Trophoblast cell (in vitro differentiated cells and primary cell): Measurements from ENCODE around the gene UBLCP1.
"Not testable (repeated sequence)": the region's sequence is repeated elsewhere in the genome, so short reads cannot be mapped to it uniquely, and the experiment has no call there.

Experiments
- DNase-seq, 2 donors: peaks; one replicate each; pipeline ENCODE4 v3.0.0-alpha.2; 2016
- H2AFZ ChIP-seq: 2 replicates; pipeline ENCODE4 v1.6.1; 2013; ENCODE audit warnings: low read length, moderate library complexity, mild to moderate bottlenecking; ENCODE audit not compliant: insufficient read depth, poor library complexity
- H2AK5ac ChIP-seq: 2 replicates; pipeline ENCODE4 v1.6.1; 2013; ENCODE audit warnings: mild to moderate bottlenecking, low read length
- H2BK120ac ChIP-seq: 2 replicates; pipeline ENCODE4 v1.6.1; 2013; ENCODE audit warnings: low read length, mild to moderate bottlenecking, moderate library complexity; ENCODE audit not compliant: insufficient read depth, poor library complexity
- H2BK12ac ChIP-seq: 2 replicates; pipeline ENCODE4 v1.6.1; 2013; ENCODE audit warnings: mild to moderate bottlenecking, low read length, moderate library complexity
- H2BK5ac ChIP-seq: 2 replicates; pipeline ENCODE4 v1.6.1; 2013; ENCODE audit warnings: low read length, low read depth, moderate library complexity, mild to moderate bottlenecking; ENCODE audit not compliant: poor library complexity
- H3K14ac ChIP-seq: 2 replicates; pipeline ENCODE4 v1.6.1; 2013; ENCODE audit warnings: mild to moderate bottlenecking, low read length
- H3K18ac ChIP-seq: 2 replicates; pipeline ENCODE4 v1.6.1; 2013; ENCODE audit warnings: mild to moderate bottlenecking, low read length
- H3K23ac ChIP-seq: 2 replicates; pipeline ENCODE4 v1.6.1; 2013; ENCODE audit warnings: low read length
- H3K27ac ChIP-seq: 2 replicates; pipeline ENCODE4 v1.5.1; 2013; ENCODE audit warnings: low read depth, mild to moderate bottlenecking, inconsistent platforms, low read length, moderate library complexity
- H3K27me3 ChIP-seq: 2 replicates; pipeline ENCODE4 v1.6.1; 2013; ENCODE audit warnings: inconsistent platforms, mild to moderate bottlenecking, low read length, moderate library complexity; ENCODE audit not compliant: insufficient read depth
- H3K36me3 ChIP-seq, 2 experiments: 1 replicate in 1 of 2; 2 replicates in 1 of 2; pipeline ENCODE4 v1.6.1; 2013; ENCODE audit warnings: low read length in 2 of 2, mild to moderate bottlenecking in 2 of 2, moderate library complexity in 1 of 2; ENCODE audit not compliant: insufficient read depth in 2 of 2, control insufficient read depth in 1 of 2
- H3K4ac ChIP-seq: 2 replicates; pipeline ENCODE4 v1.6.1; 2013; ENCODE audit warnings: low read depth, mild to moderate bottlenecking, low read length, moderate library complexity
- H3K4me1 ChIP-seq, 2 experiments: 1 replicate in 1 of 2; 2 replicates in 1 of 2; pipeline ENCODE4 v1.6.1; 2013; ENCODE audit warnings: low read length in 2 of 2, mild to moderate bottlenecking in 2 of 2, moderate library complexity in 1 of 2; ENCODE audit not compliant: insufficient read depth in 2 of 2, control insufficient read depth in 1 of 2
- H3K4me2 ChIP-seq: 2 replicates; pipeline ENCODE4 v1.6.1; 2013; ENCODE audit warnings: inconsistent platforms, mild to moderate bottlenecking, low read length, moderate library complexity
- H3K4me3 ChIP-seq: 2 replicates; pipeline ENCODE4 v1.5.1; 2013; ENCODE audit warnings: mild to moderate bottlenecking, low read depth, low read length, inconsistent platforms
- H3K79me1 ChIP-seq: one replicate; pipeline ENCODE4 v1.6.1; 2013; ENCODE audit warnings: low read length
- H3K79me2 ChIP-seq: 2 replicates; pipeline ENCODE4 v1.6.1; 2013; ENCODE audit warnings: low read length, mild to moderate bottlenecking; ENCODE audit not compliant: control insufficient read depth, insufficient read depth, poor library complexity
- H3K9ac ChIP-seq: 2 replicates; pipeline ENCODE4 v1.6.1; 2013; ENCODE audit warnings: mild to moderate bottlenecking, low read length
- H3K9me3 ChIP-seq: 2 replicates; pipeline ENCODE4 v1.6.1; 2013; ENCODE audit warnings: low read depth, mild to moderate bottlenecking, control low read depth, inconsistent platforms, low read length; ENCODE audit not compliant: insufficient read depth
- H4K12ac ChIP-seq: 2 replicates; pipeline ENCODE4 v1.6.1; 2013; ENCODE audit warnings: low read depth, mild to moderate bottlenecking, low read length, moderate library complexity
- H4K8ac ChIP-seq: 2 replicates; pipeline ENCODE4 v1.6.1; 2013; ENCODE audit warnings: low read depth, mild to moderate bottlenecking, low read length, moderate library complexity
- H4K91ac ChIP-seq: one replicate; pipeline ENCODE4 v1.6.1; 2013; ENCODE audit warnings: low read depth, mild to moderate bottlenecking, low read length, moderate library complexity
- WGBS: extraction: QIAGEN DNeasy Blood & Tissue Kit; methylation state at CpG from one replicate; pipeline ENCODE4 v1.1.7; 2013; ENCODE audit warnings: missing lambda C conversion rate; ENCODE audit not compliant: insufficient read length, insufficient coverage; ENCODE audit errors: extremely low coverage; 5-methylcytosine and 5-hydroxymethylcytosine counted together

The UBLCP1 gene

DNA sequence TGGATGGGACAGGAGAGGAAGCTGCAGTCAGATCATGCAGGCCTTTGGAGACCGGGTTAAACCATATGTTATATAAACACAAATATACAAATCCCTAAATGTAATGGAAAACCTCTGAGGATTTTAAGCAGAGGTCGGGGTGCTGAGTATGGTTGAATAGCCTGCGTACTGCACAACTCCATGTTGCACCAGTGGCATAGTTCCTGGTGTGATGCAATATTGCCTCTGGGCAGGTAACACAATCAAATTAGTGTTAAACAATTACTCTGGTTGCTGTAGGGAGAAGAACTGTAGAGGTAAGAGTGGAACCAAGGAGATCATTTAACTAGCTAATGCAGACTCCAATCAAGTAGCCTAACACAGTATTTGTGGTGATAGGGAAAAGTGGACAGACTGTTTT, 32.4 kb upstream of the UBLCP1 start:
- no peaks in the 10 kb centered on the region for H3K4me1 ChIP-seq
- H4K8ac ChIP-seq = no peak overlapping the region
- H3K4ac ChIP-seq = no peak overlapping the region
- peak in 1 of 2 donors; percentile 56 for DNase-seq
- no peak overlapping the region for H2BK120ac ChIP-seq
- H3K4me2 ChIP-seq = no peak overlapping the region
- H3K9me3 ChIP-seq = no peaks in the 10 kb centered on the region
- no peak overlapping the region for H2BK5ac ChIP-seq
- no peak overlapping the region for H3K4me3 ChIP-seq
- no peak overlapping the region for H3K18ac ChIP-seq
- no peaks in the 10 kb centered on the region for H3K36me3 ChIP-seq
- no peaks in the 10 kb centered on the region for H3K79me2 ChIP-seq
- no peaks in the 10 kb centered on the region for H3K27me3 ChIP-seq
- H4K91ac ChIP-seq = no peak overlapping the region
- H3K14ac ChIP-seq = no peak overlapping the region
- H3K23ac ChIP-seq = no peak overlapping the region
- no peak overlapping the region for H2AK5ac ChIP-seq
- H3K9ac ChIP-seq = no peak overlapping the region
- H4K12ac ChIP-seq = no peak overlapping the region
- H2AFZ ChIP-seq = no peak overlapping the region
- no CpG with 5 or more reads among the region's 3 CpGs for WGBS
- no peak overlapping the region for H3K27ac ChIP-seq
- H2BK12ac ChIP-seq = no peak overlapping the region
- H3K79me1 ChIP-seq = no peaks in the 10 kb centered on the region

DNA sequence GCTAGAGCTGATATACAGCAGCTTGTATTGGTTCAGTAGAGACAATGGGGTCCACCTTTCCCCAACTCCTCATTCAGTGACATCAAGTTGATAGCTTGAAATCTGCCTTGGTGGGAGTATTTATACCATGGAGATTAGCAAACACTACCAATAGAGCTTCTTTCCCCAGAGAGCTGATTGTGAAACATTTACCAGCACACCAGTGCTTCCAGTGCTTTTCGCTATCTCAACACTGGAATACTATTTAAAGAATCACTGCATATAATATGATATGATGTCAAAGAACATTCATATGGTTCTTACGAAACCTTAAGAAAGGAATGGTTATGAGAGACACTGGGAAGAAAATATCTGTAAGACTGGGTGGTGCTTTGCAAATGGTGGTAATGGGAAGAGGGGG, 31.9 kb upstream of the UBLCP1 start:
- no peak overlapping the region for H2BK120ac ChIP-seq
- no peaks in the 10 kb centered on the region for H3K4me1 ChIP-seq
- no CpG with 5 or more reads among the region's 2 CpGs for WGBS
- no peaks in the 10 kb centered on the region for H3K79me2 ChIP-seq
- no peak overlapping the region for H3K18ac ChIP-seq
- H3K4ac ChIP-seq = no peak overlapping the region
- no peak overlapping the region for H4K12ac ChIP-seq
- H3K27ac ChIP-seq = no peak overlapping the region
- no peak overlapping the region for H3K9ac ChIP-seq
- H3K23ac ChIP-seq = no peak overlapping the region
- no peaks in the 10 kb centered on the region for H3K36me3 ChIP-seq
- H2BK12ac ChIP-seq = no peak overlapping the region
- no peak overlapping the region for H2AFZ ChIP-seq
- H3K9me3 ChIP-seq = no peaks in the 10 kb centered on the region
- H3K14ac ChIP-seq = no peak overlapping the region
- H3K4me3 ChIP-seq = no peak overlapping the region
- peak; percentile 6 to 66 for DNase-seq
- H3K79me1 ChIP-seq = no peaks in the 10 kb centered on the region
- H2BK5ac ChIP-seq = no peak overlapping the region
- no peak overlapping the region for H4K91ac ChIP-seq
- H3K27me3 ChIP-seq = no peaks in the 10 kb centered on the region
- no peak overlapping the region for H3K4me2 ChIP-seq
- H2AK5ac ChIP-seq = no peak overlapping the region
- no peak overlapping the region for H4K8ac ChIP-seq

DNA sequence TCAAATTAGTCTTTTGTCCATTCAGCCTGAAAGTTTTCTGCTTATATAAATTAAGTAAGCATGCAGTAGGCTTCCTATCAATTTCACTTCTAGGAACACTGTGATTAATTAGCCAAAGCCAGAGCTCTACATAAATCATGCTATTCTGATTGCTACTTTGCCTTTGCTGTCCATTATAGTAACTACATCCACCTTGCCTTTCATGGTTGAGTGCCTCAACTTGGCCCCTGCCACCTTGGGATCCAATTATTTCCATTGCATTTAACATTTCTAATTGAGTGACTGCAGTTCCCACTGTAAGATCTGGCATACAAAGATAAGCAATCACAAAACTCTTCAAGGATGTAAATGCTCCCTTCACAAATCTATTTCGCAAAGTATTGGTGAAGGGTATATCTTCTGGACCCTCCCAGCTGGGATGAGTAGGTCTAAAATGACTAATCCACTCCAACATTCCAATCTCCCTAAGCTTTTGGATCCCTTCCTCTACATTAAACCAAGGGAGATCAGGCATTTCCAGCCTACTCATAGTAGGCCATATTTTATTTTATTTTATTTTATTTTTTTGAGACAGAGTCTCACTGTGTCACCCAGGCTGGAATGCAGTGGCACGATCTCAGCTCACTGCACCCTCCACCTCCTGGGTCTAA, 27.1 kb upstream of the UBLCP1 start:
- H3K79me2 ChIP-seq, H2BK5ac ChIP-seq, H3K4ac ChIP-seq, H3K4me1 ChIP-seq, H2BK12ac ChIP-seq, H4K91ac ChIP-seq, H4K12ac ChIP-seq, H3K79me1 ChIP-seq, H3K27ac ChIP-seq, H3K27me3 ChIP-seq, H3K4me2 ChIP-seq, H3K14ac ChIP-seq, H3K23ac ChIP-seq, H2AFZ ChIP-seq, H2BK120ac ChIP-seq, H3K36me3 ChIP-seq, H3K9ac ChIP-seq, DNase-seq, H3K18ac ChIP-seq, H4K8ac ChIP-seq, H3K9me3 ChIP-seq, H2AK5ac ChIP-seq, H3K4me3 ChIP-seq: not testable (repeated sequence)
- WGBS = no CpG with 5 or more reads among the region's 2 CpGs

DNA sequence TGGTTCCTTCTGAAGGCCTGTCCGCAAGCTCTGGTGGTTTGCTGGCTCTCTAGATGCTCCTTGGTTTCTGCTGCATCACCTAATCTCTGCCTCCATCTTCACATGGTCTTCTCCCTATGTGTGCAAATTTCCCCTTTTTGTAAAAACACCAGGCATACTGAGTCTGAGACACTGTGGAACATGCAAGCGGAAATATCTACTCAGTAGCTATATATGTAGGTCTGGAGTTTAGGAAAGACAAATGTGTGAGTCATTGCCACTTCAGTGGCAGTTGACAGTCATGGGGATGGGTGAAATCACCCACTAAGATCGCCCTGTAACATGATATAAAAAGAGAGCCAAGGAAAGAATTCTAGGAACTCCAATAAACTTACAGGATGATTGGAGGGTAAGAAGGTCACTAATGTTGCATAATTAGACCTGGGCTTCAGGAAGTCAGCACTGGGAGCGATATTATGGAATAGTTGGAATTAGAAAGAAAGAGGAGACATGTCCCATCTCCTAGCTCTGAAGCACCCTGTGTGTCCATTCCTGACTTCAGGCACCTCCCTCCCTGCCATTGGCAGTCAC, 22.7 kb upstream of the UBLCP1 start:
- Histone ChIP-seq H3K36me3 (no peaks in the 10 kb centered on the region), H3K27me3 (no peaks in the 10 kb centered on the region), H3K9me3 (no peaks in the 10 kb centered on the region), H3K79me1 (no peaks in the 10 kb centered on the region), H3K4ac (no peak overlapping the region), H3K79me2 (no peaks in the 10 kb centered on the region), H2AK5ac (no peak overlapping the region), H3K4me2 (no peak overlapping the region), H3K14ac (no peak overlapping the region), H4K12ac (no peak overlapping the region), H2AFZ (no peak overlapping the region), H2BK5ac (no peak overlapping the region), H2BK12ac (no peak overlapping the region), H3K4me3 (no peak overlapping the region), H3K9ac (no peak overlapping the region), H3K18ac (no peak overlapping the region), H3K27ac (no peak overlapping the region), H2BK120ac (no peak overlapping the region), H3K23ac (no peak overlapping the region), H4K91ac (no peak overlapping the region), H4K8ac (no peak overlapping the region), H3K4me1 (peaks cover 0 to 2% of the 10 kb centered on the region in 2 experiments)
- no CpG with 5 or more reads among the region's 4 CpGs for WGBS
- peak in 1 of 2 donors; percentile 29 for DNase-seq
